Right lobe of liver (tissue), 4 donors: ENCODE data around the gene LRRC45.

Experiments
- CTCF ChIP-seq, 4 donors: fragments of 200-600 bp in 3 of 4; fragments of 450-650 bp in 1 of 4; IDR thresholded peaks; one replicate each; pipeline versions ENCODE4 v1.5.1 to v1.8.0; 2016 to 2022; ENCODE audit warnings: antibody characterized with exemption in 4 of 4, mild to moderate bottlenecking in 2 of 4
- POLR2A ChIP-seq: fragments of 450-650 bp; IDR thresholded peaks from one replicate; pipeline ENCODE4 v1.6.1; 2017; ENCODE audit warnings: antibody characterized with exemption, mild to moderate bottlenecking
- donor health status: DM: no; HTN: no; CAD: no.
- donor health status: DM: no; HTN: no; CAD: no.
- donor health status: DM: no; HTN: yes; CAD: no.

- TF ChIP-seq POLR2A (no peak), CTCF (IDR thresholded peaks at IDR 0.05) (no peak)
Observed at GRCh38 chr17:82056729-82057621, 33.9 kb downstream of the LRRC45 start.
